HG02571 (cell line): ENCODE measurements around the gene RBBP8NL.
"Not testable (repeated sequence)": the region's sequence is repeated elsewhere in the genome, so short reads cannot be mapped to it uniquely, and the experiment has no call there.

Experiments
- ATAC-seq: cut with Tn5 transposase; IDR thresholded peaks from one replicate; pipeline ENCODE4 v1.9.1; 2021; ENCODE audit warnings: mild to moderate bottlenecking, moderate library complexity; ENCODE audit not compliant: unreplicated experiment

Gene RBBP8NL

GRCh38 chr20:62377615-62378178, 49.6 kb downstream of the RBBP8NL start:
- no peak for ATAC-seq

DNA sequence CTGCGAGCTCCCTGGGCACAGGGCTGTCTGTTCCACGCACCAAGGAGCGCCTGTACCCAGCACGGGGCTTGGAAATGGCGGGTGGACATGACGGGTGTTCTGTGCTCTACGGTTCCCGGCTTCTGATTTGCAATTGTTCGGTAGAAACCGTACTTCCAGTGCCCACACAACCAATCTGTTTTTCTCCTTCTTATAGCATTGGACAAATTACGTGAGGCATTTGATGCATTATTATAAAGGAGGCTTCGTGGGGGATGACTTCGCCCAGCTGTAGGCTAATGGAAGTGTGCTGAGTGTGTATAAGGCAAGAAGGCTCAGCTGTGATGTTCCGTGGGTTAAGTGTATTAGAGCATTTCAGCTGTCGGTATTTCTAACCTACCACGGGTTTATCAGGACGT, 50.3 kb downstream of the RBBP8NL start:
- no peak for ATAC-seq

GRCh38 chr20:62376112-62377063, 51.0 kb downstream of the RBBP8NL start:
- no peak for ATAC-seq

DNA sequence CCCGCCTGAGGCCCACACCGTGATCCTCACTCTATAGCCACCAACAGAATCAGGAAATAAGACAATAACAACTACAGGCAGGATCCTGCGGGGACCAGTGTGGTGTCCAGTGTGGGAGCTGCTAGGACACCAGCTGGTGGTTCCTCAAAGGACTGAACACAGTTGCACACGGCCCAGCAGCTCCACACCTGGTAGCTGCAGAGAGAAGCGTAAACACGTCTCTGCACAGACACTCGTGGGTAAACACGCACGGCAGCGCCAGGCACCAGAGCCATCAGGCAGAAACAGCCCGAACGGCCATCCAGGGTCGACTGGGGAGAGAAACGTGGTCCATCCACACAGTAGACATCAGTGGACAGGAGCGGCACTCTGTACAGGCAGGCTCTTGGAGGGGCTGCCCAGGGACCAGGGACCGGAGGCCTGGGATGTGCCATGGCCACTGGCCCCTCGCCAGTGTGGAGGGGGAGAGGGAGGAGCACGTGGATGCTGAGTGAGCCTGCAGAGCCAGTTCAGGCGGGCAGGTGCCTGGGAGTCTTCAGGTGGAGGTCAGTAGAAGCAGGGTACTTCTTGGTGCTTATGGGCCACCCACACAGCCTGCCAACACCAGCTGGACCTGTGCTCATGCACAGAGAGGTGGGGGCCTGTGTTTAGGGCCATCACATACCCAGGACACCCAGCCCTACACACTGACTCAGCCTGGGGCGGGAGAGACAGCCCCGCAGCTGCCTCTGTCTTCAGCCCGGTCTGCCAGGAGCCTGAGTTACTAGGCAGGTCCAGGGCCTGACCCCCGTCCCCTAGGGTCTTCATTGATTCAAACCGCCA, 52.8 kb downstream of the RBBP8NL start:
- ATAC-seq: no peak

DNA sequence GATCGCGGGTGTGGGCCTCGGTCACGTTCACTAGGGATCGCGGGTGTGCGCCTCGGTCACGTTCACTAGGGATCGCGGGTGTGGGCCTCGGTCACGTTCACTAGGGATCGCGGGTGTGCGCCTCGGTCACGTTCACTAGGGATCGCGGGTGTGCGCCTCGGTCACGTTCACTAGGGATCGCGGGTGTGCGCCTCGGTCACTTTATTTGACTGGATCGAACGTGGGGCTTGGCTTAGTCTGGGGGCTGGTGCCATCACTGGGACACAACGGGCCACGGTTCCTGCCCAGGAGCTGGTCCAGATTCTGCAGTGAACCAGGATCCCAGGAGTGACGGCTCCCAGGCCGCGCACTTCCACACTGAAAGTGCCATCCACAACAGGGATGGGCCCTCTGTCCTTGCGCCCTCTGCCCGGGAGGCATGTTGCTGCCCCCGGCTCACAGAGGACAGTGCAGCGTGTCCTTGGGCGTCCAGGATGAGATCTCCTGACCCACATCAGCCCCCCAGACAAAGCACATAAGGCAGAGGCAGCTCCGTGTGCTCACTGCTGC, 53.6 kb downstream of the RBBP8NL start:
- not testable (repeated sequence) for ATAC-seq

GRCh38 chr20:62372042-62372993, 55.0 kb downstream of the RBBP8NL start:
- ATAC-seq: no peak

GRCh38 chr20:62371588-62372041, 55.7 kb downstream of the RBBP8NL start:
- ATAC-seq: no peak

- ATAC-seq: no peak
These were observed 56.3 kb downstream of the RBBP8NL start for GRCh38 chr20:62370807-62371587.

- no peak for ATAC-seq
These were observed 57.1 kb downstream of the RBBP8NL start for GRCh38 chr20:62370115-62370806.

GRCh38 chr20:62369815-62370114, 57.6 kb downstream of the RBBP8NL start:
- no peak for ATAC-seq

- ATAC-seq: no peak
These were observed 58.1 kb downstream of the RBBP8NL start for GRCh38 chr20:62368976-62369814.

GRCh38 chr20:62368392-62368975, 58.9 kb downstream of the RBBP8NL start:
- no peak for ATAC-seq

- no peak for ATAC-seq
These were observed 59.5 kb downstream of the RBBP8NL start for GRCh38 chr20:62367633-62368391.

GRCh38 chr20:62367136-62367632, 60.2 kb downstream of the RBBP8NL start, which contains the start of gene LAMA5:
Gene LAMA5 (minus strand): TSS chr20:62367312. CDS start chr20:62367245, 67 bp downstream.
- ATAC-seq: no peak

DNA sequence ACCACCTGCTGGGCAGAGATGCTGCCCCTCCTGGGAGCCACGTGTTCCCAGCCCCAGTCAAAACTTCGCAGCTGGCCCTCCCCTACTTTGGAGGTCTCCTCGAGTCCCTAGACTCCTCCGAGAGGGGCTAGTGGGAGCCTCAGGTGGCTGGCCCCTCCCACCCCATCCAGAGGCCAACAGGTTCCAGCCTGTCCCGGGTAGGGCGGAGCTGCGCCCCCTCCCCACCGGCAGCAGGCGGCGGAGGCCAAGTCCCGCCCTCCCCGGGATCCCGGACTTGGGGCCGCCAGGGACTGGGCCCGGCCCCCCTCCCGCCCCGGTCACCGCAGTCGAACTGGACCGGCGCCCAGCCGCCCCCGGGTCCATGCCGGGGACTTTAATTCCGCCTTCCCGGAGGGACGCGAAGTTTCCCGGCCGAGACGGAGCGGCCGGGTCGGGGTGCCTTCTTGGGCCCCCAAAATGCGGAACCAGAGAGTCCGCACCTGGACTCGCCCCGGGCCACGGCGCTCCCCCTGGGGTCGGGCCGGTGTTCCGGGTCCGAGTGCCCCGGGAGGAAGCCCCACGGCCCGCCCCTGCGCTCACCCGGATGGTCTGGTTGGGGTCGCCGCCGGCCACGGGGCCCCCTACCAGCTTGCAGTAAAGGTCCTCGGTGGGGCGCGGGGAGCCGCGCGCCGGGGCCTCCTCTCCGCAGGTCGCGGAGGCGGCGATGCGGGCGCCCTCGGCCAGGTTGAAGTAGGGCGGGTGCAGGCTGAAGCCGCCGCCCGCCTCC, 60.8 kb downstream of the RBBP8NL start:
- ATAC-seq: no peak
